GM21381 (cell line): ENCODE measurements around the gene ACSL6.

ENCODE experiments used
- ATAC-seq: cut with Tn5 transposase; IDR thresholded peaks from one replicate; pipeline ENCODE4 v1.9.1; 2021; ENCODE audit warnings: mild to moderate bottlenecking, moderate library complexity; ENCODE audit not compliant: unreplicated experiment

ACSL6 gene

DNA sequence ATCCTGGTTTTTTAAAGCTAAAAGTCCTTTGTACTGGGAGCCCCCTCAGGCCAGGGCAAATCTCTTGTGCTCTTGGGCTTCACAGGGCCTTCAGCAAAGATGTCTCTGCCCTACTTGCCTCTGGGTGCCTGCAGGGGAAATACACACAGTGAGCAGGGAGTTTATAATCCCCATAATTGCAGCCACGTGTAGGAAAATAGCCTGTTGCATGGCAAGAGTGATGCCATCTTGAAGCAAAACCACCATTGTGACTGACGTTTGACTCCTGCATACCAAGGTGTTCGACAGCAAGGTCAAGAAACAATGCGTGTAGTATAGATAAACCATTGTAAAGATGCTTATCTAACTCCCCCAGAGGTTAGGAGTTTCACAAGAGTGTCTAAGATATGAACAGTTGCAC is 37.6 kb upstream of the ACSL6 start:
- no peak for ATAC-seq

DNA sequence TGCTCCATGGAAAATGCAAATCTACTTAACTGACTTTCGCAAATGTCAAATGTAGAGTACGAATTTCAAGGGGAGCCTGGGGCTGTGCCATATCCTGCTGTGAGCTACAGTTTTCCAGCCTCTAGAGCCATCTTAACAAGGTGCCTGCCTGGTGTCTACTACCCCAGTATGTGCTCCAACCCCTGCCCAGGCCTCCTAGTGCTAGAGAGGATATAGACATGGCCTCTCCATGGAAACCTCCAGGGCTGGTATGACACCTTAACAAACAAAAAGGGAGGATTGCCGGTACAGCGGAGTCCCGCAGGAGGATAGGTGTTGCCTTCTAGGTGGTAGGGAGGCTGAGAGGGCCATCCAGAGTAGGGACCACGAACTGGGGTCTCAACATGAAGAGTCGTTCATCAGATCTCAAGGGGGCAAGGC is 35.4 kb upstream of the ACSL6 start:
- ATAC-seq: no peak

DNA sequence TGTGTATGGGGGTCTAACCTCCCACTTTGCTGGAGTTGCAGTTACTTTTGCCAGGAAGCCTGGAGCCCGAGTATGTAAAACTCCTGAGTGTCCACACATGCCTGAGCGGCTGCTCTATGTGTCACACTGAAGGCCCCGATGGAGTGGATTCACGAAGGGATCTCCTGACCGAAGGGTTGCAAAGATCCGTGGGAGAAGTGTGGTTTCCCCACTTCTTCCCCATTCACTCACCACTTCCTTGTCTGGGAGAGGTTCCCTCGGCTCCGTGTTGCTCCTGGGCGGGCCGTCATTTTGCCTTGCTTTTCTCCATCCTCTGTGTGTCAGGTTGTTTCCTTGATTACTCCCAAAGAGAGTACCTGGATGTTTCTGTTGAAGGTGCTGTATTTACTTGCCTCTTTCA is 32.7 kb upstream of the ACSL6 start:
- ATAC-seq: no peak

DNA sequence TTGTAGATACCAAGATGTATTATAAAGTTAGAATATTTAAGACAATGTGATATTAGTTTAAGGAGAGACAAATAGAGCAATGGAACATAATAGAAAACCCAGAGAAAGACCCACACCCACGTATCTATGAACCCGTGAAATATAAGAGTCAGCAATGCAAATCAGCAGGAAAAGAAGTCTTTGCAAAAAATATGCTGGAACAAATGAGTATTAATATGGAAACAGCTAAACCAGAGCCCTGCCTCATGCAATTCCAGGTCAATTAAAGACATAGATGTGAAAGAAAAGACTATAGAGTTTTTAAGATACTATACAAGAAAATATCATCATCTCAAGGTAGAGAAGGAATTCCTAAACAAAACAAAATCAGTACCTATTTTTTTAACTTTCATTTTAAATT is 25.9 kb upstream of the ACSL6 start:
- no peak for ATAC-seq

DNA sequence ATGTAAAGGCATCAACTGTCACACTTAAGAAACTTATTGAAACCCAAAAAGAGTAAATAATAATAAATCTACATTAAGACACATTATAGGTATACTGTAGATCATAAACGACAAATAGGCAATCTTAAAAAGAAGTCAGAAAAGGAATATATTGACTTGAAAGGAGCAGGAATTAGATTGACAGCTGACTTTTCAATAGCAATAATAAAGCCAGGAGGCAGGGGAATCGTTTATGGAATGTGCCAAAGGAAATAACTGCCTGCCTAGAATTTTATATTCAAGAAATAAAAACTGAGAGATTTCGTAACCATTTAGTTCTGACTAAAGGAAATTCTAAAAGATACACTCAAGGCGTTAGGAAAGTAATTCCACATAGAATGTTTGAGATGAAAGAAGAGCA is 21.7 kb upstream of the ACSL6 start:
- ATAC-seq: no peak

DNA sequence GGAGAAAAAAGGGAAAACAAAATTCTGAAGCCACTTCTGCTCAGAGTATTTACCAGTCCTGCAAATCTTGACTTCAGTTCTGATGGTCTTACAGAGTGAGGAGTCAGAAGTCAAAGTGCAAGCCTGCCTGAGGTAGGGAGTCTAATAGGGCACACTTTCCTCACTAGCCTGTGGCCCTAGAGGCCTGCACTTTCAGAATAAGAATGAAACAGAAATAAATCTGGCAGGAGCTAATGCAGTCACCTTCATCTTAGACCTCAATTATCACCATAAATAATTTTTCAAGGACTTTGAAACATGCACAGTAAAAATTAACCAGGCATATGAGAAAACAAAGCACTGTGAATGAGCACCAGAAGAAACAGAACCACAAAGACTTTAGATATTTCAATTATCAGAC is 20.7 kb upstream of the ACSL6 start:
- no peak for ATAC-seq

DNA sequence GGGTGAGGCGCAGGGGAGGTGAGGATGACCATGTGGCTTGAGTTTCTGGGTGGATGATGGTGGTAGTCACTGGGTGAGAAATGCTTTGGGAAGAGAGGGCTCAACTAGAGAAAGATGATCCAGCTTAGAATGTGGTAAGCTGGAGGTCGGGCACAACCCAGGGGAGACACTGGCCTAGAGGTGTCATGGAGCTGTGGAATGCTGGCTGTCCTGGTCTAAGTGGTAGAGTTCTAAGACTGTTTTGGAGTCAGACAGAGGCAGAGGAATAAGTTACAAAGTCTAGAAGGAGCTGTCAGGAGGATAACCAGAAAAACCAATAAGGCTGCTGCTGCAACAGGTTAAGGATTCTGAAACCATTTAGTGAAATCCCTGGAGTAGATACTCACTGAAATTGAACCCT is 19.2 kb upstream of the ACSL6 start:
- no peak for ATAC-seq

DNA sequence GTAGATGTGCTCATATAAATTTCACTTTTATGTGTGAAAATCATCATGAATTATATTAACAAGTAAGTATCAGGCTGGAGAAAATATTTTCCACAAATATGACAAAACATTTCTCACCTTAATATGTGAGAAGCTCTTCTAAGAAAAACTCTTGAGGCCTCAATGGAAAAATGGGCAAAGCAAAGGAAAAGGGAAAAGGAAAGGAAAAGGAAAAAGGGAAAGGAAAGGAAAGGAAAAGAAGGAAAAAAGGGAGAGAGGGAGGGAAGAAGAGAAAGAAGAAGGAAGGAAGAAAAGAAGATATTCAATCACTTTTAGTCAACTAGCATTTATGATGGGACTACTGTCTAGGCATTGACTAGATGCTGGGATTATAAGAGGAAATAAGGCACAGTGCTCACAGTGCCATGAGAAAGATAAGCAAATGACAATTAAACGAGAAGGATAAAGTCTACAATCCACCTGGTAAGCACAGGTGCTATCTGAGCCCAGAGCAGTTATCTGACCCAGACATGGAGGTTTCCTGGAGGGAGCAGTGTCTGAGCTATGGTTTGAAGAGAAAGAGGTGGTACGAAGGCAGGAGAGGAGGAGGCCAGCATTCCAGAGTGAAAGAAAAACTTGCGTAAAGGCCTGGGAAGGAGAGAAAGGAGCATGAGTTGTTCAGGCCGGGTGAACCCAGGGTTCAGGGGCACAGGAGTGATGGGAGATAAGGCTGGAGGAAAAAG is 18.3 kb upstream of the ACSL6 start:
- no peak for ATAC-seq

DNA sequence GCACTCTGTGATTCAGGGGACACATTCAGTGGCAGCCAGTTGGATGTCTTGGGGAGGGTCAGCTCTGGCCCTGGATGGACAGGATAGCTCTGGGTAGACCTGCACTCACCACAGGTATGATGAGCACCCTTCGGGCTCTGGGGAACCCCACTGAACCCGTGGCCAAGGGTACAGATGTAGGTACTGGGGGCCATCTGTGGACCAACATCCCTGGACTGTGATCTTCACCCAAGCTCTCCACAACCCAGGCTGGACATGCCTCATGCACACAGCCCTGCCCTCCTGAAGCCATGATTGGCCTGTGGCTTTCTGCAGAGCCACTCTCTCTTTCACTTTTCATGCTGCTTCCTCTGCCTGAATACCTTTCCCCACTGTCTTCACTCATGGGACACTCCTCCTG is 15.6 kb upstream of the ACSL6 start:
- ATAC-seq: no peak

DNA sequence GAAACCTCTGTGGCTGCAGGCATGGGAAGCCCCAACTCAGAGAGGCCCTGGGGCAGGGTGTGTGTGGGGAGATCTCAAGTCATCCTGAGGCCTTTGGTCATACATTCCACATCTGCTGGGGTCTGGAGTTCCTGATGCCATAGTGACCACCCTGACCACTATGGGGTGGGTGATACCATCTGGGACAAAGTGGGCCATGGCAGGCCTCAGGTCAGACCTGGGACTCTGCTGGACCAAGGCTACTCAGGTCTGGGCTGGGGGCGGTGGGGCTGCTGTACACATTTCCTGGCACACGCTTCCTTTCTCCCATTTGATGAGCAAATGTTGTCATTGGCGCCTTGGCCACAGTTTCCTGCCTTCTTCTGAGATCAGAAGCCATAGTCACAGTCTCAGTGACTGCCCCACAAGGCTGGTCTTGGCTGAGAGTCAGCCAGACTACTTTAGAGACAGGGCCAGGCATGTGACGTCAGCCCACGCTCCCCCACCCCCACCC is 15.1 kb upstream of the ACSL6 start:
- ATAC-seq: no peak

DNA sequence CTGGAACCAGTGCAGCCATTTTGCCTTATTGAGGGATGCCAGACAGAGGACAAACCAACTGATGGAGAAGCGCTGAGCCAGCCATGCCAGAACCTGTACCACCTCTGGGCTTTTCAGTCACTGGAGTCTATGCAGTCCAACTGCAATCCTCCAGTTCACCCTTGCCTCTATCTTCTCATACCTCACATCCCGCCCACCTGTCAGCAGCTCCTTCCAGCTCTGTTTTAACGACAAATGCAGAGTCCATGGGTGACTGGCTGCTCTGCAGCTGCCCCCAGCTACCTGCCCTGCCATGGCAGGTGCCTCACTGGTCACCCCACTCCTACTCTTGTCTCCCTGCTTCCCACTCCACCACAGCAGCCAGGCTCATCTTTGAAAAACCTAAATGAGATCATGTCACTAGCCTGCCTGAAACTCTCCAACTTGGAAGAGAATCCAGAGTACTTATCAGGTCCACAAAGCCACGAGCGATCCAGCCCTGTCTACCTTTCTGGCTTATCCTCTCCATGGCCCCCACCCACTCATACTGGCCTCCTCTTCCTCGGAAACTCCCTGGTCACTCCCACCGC is 14.0 kb upstream of the ACSL6 start:
- no peak for ATAC-seq

DNA sequence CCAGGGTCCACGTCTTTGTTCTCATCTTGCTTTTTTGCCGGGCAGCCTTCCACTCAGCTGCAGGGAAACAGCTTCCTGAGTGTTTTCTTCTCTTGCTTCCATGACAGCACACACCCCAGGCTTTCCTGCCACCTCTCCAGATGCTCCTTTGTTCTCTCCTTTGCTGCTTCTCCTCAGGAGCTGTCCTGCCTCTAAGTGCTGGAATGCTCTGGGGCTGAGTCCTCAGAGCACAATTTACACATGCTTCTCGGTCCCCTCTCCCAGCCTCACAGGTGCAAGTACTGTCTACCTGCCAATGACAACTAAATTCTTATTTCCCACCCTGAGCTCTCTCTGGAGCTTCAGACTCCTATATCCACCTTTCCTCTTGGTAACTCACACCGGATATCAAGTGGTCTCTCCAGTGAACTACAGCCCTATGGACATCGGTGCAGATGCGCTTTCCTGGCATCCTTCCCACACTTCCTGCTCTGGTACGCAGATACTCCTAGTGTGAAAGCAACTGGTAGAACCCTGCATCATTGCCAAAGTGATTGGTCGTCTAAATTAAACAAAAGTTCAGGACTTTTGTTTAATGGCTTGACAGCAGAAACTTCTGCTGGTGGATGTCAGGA is 13.4 kb upstream of the ACSL6 start:
- ATAC-seq: no peak

DNA sequence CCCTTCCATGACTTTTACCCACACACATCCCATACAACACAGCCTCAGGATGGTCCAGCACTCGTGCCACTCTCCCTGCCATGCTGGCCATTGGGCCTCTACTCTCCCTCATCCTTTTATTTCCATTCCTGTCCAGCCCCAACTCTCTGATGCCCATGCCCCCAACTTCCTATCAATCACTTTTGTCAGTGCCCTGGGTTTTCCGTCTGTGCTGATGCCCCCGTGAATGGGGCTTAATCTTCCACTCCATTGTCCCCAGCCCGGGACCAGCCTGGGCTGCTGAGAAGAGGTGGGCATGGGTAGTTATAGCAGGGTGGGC is 12.6 kb upstream of the ACSL6 start:
- ATAC-seq: no peak

DNA sequence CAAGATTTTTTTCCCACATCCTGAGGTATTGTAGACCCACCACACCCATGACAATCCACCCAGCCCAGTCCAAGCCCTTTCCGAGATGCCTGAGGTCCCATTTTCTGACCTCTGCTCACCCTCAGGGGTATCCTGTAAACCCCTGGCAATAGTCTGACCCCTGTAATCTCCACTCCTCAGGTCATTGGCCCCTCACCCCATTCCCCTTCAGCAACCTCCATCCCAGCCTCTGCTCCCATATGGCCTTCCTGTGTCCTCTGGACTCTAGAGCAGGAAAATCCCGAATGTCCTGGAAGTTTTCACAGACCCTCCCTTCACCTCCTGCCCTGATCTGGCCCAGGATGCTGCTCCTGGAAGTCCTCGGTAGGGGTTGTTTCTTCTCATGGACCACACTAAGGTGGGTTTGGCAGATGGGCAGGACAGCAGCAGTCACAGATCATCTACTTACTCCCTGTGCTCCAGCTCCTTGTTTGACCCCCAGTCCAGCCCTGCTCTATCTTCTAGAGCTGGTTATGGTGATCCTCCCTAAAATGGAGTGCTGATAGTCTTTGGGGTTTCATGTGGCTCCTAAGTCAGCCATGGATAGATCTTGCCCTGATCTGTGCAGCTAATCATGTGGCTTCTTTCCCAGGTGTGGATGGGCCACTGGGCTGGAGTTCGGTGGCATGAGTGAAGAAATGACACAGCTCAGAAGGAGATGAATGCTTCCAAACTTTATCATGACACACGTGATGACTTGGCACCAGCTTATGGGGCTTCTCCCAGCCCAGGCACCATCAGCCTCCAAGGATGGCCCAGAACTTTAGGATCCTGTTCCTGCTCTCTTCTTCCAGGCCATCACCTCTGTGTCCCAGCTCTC is 12.0 kb upstream of the ACSL6 start:
- no peak for ATAC-seq

DNA sequence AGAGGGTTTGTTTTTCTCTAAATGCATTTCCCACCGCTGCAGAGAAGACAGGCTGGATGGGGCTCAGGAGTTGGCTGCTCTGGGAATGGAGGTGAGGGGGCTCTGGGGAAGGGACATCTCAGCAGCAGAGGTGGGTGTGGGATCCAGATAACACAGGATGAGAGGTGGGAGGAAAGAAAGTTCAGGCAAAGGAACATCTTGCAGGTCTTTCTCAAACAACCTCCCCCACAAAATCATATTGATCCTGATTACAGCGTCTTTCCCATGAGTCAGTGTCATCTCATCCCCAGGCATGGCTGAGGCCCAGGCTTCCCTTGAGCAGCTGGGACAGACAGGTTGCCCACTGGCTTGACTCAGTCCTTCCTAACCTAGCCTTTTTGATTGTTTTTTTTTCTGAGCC is 11.3 kb upstream of the ACSL6 start:
- no peak for ATAC-seq

DNA sequence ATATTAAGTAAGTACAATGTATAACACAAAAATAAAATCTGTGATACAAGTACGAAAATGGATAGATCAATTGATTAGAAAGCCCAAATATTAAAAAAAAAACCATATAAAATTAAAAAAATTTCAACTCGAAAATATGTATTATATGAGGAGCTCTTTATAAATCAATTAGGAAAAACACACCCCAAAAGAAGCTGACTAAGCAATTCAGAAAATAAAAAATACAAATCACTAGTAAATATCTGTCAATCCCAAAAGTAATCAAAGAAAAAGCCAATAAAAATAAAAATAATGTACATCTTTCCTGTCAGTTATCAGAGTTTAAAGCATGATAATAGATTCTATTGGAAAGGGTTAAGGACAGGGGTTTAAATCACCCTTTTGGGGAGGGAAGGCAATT is 10.2 kb upstream of the ACSL6 start:
- ATAC-seq: no peak

DNA sequence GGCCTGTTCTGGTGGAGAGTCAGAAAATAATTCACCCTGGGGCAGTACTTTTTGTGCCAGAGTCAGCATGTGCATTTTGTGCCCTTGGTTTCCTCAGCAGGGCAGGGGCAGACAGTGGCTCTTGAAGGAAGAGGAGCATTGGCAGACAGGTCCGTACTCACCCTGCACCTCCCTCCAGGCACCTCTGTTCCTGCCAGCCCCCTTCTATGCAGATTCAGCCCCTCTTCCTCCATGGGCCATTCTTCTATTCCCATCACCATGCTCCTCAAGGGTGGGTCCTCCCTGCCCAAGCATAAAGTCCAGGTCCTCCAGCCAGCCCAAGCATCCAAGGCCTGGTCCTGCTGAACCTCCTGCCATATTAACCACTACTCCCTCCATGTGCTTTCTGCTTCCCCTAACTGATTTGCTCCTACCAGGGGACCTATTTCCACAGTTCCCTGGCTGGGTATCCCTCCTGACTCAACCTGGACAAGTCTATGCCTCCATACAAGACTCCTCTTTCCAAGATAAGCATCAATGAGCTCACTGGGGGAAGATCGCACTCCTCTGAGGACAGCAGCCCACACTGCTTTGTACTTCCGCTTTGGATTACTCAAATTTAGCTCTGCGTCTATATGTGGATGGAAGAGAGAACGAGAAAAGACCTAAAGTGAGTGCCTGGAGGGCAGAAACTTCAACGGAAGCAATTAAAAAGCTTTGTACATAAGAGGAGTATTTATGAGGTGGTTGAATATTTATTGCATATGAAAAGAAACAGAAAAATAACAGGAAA is 9.3 kb upstream of the ACSL6 start:
- peak; percentile 24 for ATAC-seq

DNA sequence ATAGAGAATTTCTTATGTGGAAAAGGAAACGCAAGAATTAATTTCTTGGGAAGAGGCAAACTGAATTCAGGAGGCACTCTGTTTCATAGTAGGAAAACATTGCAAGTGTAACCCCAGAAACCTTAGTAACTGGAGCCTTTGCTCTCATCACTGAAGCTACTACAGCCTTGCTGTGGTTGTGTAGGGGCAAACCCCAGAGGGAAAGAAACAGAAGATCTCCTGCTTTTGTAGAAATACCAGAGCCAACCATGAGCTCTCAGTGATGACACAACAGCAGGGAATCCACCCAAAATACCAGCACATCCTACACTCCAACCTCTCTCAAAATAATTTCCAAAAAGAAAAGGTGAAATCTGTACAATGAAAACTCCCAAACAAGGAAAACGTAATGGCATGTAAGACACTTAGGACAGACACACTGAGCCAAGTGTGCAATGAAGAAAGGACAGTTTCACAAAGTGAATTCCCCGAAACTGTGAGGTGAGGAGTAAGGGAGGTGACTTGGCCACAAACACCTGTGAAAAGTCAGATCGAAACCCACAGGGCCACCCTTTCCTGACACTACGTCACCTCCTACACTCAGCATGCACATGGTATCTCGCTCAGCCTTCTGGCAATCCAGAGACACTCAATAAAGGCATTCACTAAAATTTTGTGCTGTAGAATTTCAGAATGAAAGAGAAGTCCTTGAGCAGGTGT is 8.5 kb upstream of the ACSL6 start:
- peak; percentile 98 for ATAC-seq

DNA sequence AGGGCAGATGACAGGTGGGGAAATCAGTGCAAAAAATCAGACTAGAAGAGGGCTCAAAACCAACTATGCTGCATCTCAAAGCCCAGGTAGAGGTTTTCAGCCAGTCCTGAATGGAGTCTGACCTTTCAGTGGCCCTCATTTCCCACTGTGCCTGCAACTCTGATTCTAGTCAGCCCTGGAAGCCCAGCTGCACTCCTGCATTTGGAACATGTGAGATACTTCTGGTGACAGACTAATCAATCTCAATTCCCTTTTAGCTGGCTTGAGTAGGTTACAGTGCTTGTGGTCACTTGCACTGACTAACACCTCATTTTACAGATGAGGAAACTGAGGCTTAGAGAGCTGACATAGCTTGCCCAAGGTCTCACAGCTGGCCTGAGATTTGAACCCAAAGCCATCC is 7.9 kb upstream of the ACSL6 start:
- no peak for ATAC-seq
